HUES64 (cell line): ENCODE results near the gene HIF1AN.

Source experiments
- H3K27ac ChIP-seq: 2 replicates; pipeline ENCODE4 v1.7.0; 2013; ENCODE audit warnings: low read depth, low read length, inconsistent platforms
- H3K27me3 ChIP-seq: 2 replicates; pipeline ENCODE4 v1.6.1; 2013; ENCODE audit warnings: mild to moderate bottlenecking, low read length; ENCODE audit not compliant: insufficient read depth
- H3K36me3 ChIP-seq: 2 replicates; pipeline ENCODE4 v1.6.1; 2013; ENCODE audit warnings: mild to moderate bottlenecking, low read length; ENCODE audit not compliant: insufficient read depth
- H3K4me1 ChIP-seq: 2 replicates; pipeline ENCODE4 v1.6.1; 2013; ENCODE audit warnings: mild to moderate bottlenecking, low read length, moderate library complexity; ENCODE audit not compliant: insufficient read depth
- H3K4me3 ChIP-seq: 2 replicates; pipeline ENCODE4 v1.5.1; 2013; ENCODE audit warnings: mild to moderate bottlenecking, low read length, moderate library complexity
- H3K9ac ChIP-seq: 2 replicates; pipeline ENCODE4 v1.6.1; 2013; ENCODE audit warnings: mild to moderate bottlenecking, low read depth, low read length
- H3K9me3 ChIP-seq: 2 replicates; pipeline ENCODE4 v1.6.1; 2013; ENCODE audit warnings: low read depth, low read length; ENCODE audit not compliant: insufficient read depth
- WGBS: fragments of 150-250, 120-280 bp; methylation state at CpG from one replicate; pipeline ENCODE4 v1.1.7; 2013; ENCODE audit warnings: missing lambda C conversion rate; 5-methylcytosine and 5-hydroxymethylcytosine counted together

The HIF1AN gene

GRCh38 chr10:100522107-100522801, 13.5 kb upstream of the HIF1AN start:
- H3K4me1 ChIP-seq, result peaks cover 8% of the 10 kb centered on the region; the same call in 1 of the 2 replicates
- no peak overlapping the region for H3K9ac ChIP-seq
- 100% methylated on average over 3 of the region's 5 CpGs for WGBS
- H3K4me3 ChIP-seq, result no peak overlapping the region
- peaks cover 30% of the 10 kb centered on the region for H3K27me3 ChIP-seq
- H3K36me3 ChIP-seq, result peaks cover 42% of the 10 kb centered on the region
- H3K9me3 ChIP-seq, result no peaks in the 10 kb centered on the region
- H3K27ac ChIP-seq, result no peak overlapping the region

DNA sequence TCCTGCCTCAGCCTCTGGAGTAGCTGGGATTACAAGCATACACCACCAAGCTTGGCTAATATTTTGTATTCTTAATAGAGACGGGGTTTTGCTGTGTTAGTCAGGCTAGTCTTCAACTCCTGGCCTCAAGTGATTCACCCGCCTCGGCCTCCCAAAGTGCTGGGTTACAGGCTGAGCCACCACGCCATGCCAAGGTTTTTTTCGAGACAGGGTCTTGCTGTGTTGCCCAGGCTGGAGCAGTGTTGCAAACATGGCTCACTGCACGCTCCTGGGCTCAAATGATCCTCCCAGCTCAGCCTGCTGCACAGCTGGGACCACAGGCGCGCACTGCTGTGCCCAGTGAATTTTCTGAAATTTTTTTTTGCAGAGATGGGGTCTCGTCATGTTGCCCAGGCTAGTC, 12.8 kb upstream of the HIF1AN start:
- no peak overlapping the region for H3K27ac ChIP-seq
- no peaks in the 10 kb centered on the region for H3K9me3 ChIP-seq
- peaks cover 8% of the 10 kb centered on the region; the same call in 1 of the 2 replicates for H3K4me1 ChIP-seq
- H3K27me3 ChIP-seq, result peaks cover 30% of the 10 kb centered on the region
- H3K36me3 ChIP-seq, result peaks cover 42% of the 10 kb centered on the region
- 95% methylated on average over 9 of the region's 9 CpGs for WGBS
- H3K4me3 ChIP-seq, result no peak overlapping the region
- no peak overlapping the region for H3K9ac ChIP-seq

DNA sequence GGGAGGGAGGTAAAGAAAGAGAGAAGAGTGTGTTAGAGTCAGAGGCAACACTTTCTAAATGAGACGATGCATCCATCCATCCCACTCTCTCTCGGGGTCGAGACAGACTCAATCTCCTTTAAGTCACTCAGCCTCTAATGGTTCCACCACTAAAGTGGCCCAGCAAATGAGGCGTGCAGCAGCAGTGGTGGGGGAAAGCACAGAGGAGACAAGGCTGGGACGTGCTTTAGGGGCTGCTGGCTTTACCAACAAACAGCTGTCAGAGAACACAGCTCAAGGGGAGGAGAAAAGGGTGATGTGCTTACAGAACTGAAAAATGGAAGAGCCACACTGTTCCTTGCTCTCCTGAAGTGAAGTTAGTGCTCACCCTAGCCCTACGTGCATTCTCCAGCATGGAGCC, 11.5 kb upstream of the HIF1AN start:
- Histone ChIP-seq H3K9me3 (no peaks in the 10 kb centered on the region), H3K27ac (no peak overlapping the region), H3K27me3 (peaks cover 18% of the 10 kb centered on the region), H3K9ac (no peak overlapping the region), H3K4me1 (no peaks in the 10 kb centered on the region; the same call in 1 of the 2 replicates), H3K4me3 (no peak overlapping the region), H3K36me3 (peaks cover 48% of the 10 kb centered on the region)
- WGBS, result 93% methylated on average over 6 of the region's 6 CpGs

GRCh38 chr10:100524638-100525037, 11.1 kb upstream of the HIF1AN start:
- Histone ChIP-seq H3K27ac (no peak overlapping the region), H3K9me3 (no peaks in the 10 kb centered on the region), H3K27me3 (peaks cover 14% of the 10 kb centered on the region), H3K4me1 (no peaks in the 10 kb centered on the region; the same call in 1 of the 2 replicates), H3K4me3 (no peak overlapping the region), H3K9ac (no peak overlapping the region), H3K36me3 (peaks cover 48% of the 10 kb centered on the region)
- WGBS, result 95% methylated on average over 2 of the region's 2 CpGs

DNA sequence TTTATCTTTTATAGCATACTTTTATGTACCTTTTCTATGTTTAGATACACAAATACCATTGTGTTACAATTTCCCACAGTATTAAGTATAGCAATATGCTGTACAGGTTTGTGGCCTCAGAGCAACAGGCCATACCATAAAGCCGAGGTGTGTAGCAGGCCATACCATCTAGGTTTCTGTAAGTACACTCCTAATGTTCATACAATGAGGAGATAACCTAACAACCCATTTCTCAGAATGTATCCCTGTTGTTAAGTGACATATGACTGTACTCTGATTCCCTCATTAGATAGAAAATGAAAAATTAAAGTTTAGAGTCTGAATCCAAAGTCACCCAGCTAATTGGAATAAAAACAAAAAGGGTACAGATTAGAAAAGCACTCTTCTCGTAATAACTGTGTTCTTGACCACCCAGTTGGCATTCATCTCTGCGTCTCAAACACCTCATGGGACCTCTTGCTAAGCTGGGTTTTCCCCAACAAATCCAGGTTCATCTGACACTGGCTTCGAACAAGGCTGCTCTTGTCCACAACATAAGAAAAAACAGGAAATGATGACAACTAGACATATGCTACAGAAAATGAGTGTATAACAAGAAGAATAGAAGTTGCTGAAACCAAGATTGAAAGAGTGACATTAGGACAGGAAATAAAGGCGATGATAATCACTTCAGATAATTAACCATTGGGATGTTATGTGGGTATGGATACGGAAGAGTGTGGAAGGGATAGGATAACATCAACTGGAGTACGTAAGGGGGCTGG, 7.4 kb upstream of the HIF1AN start:
- H3K36me3 ChIP-seq, result peaks cover 45% of the 10 kb centered on the region
- H3K4me3 ChIP-seq, result peak overlapping the region; percentile 75
- no peaks in the 10 kb centered on the region for H3K27me3 ChIP-seq
- peak overlapping the region; percentile 73; the same call in 1 of the 2 replicates for H3K9ac ChIP-seq
- H3K9me3 ChIP-seq, result peaks cover 3% of the 10 kb centered on the region; the same call in 1 of the 2 replicates
- whole genome bisulfite sequencing, result 94% methylated on average over 7 of the region's 7 CpGs
- H3K27ac ChIP-seq, result no peak overlapping the region
- H3K4me1 ChIP-seq, result no peaks in the 10 kb centered on the region; the same call in 1 of the 2 replicates

DNA sequence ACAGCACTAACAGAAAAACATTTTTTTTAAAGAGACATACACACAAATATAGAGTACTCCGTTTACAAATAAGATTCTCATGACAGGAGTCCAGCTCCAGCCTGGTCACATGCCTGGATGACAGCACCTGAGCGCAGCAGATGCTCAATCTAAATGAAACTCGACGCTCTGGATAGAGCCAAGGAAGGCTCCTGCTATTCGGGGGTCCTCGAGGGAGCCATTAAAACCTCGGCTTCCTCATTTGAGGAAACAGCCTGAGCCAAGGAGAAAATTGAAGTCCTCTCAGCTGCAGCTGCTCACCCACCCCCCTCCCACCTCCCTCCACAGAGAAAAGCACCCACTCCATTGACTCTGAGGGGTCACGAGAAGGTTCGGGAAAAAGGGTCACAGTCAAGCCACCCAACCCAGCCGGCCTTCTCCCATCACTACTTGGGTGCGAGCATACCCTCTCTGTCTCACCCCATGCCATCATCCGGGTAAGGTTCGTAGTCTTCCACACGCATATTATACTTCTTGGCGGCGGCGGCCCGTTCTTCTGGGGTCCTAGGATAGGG, 6.7 kb upstream of the HIF1AN start:
- peak overlapping the region; percentile 75 for H3K4me3 ChIP-seq
- no peaks in the 10 kb centered on the region; the same call in 1 of the 2 replicates for H3K4me1 ChIP-seq
- peaks cover 38% of the 10 kb centered on the region for H3K36me3 ChIP-seq
- WGBS, result 9% methylated on average over 18 of the region's 18 CpGs
- peak overlapping the region; percentile 73 for H3K9ac ChIP-seq
- no peak overlapping the region for H3K27ac ChIP-seq
- no peaks in the 10 kb centered on the region for H3K27me3 ChIP-seq
- H3K9me3 ChIP-seq, result peaks cover 3% of the 10 kb centered on the region; the same call in 1 of the 2 replicates

DNA sequence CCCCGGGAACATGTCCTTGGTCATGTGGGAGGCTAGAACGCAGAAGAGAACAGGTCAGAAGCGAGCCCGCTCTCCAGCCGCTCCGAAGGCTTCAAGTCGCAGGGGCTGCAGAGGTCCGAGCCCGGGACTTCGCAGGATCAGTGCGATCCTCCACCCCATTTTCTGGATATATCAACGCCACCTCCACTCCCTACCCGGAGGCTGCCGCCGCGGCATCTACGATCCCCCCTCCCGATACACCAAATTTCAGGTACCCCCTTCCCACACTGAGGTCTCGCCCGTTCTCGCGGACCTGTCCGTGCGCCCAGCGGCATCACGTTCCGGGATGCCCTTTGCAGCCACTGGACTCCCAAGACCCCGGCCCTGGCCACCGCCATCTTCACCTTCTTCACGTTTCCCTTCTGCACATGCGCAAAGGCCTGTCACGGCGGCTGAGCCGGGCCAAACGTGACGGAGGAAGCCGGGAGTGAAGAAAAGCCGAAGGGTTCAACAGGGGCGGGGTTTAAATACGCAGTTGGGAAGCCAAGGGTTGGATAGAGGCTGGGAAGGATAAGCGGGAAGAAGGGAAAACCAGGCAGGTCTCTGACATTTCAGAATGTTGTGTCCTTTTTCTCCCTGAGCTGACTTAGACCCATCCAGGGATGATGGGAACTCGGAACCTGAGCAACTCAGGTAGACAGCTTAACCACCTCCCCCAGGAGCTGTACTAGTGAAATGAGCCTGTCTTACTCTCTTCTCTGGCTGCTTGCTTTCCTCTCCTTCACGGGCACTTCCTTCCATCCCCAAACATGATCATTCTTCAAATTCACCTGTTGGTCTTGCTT, 6.1 kb upstream of the HIF1AN start, which contains the start of gene NDUFB8:
TSS of gene NDUFB8 (minus strand) at position 397 of the 824 bp plus-strand sequence. CDS start at position 377, 20 bp downstream.
- Histone ChIP-seq H3K4me1 (no peaks in the 10 kb centered on the region; the same call in 1 of the 2 replicates), H3K9me3 (peaks cover 3% of the 10 kb centered on the region; the same call in 1 of the 2 replicates), H3K4me3 (peak within 1 kb of the TSS; percentile 75), H3K27me3 (no peaks in the 10 kb centered on the region), H3K27ac (no peak within 1 kb of the TSS), H3K9ac (peak within 1 kb of the TSS; percentile 73), H3K36me3 (peaks cover 31% of the 10 kb centered on the region)
- 1% methylated on average over 43 of the region's 43 CpGs for WGBS

DNA sequence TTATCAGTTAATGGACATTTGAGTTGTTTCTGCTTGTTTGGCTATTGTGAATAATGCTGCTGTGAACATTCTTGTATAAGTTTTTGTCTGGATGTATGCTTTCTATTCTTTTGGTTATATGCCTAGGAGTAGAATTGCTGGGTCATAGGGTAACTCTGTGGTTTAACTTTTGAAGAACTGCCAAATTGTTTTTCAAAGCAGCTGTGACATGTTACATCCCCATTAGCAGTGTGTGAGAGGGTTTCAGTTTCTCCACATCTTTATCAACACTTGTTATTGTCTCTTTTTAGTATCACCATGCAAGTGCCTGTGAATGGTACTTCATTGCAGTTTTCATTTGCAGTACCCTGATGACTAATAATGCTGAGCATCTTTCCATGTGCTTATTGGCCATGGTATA, 4.0 kb upstream of the HIF1AN start:
- Histone ChIP-seq H3K4me3 (no peak overlapping the region), H3K27ac (no peak overlapping the region), H3K9me3 (peaks cover 3% of the 10 kb centered on the region; the same call in 1 of the 2 replicates), H3K4me1 (no peaks in the 10 kb centered on the region; the same call in 1 of the 2 replicates), H3K36me3 (peaks cover 11% of the 10 kb centered on the region), H3K27me3 (no peaks in the 10 kb centered on the region), H3K9ac (no peak overlapping the region)

- no peak overlapping the region for H3K9ac ChIP-seq
- peaks cover 26% of the 10 kb centered on the region for H3K36me3 ChIP-seq
- H3K27me3 ChIP-seq, result no peaks in the 10 kb centered on the region
- peaks cover 3% of the 10 kb centered on the region; the same call in 1 of the 2 replicates for H3K9me3 ChIP-seq
- H3K4me1 ChIP-seq, result no peaks in the 10 kb centered on the region
- H3K4me3 ChIP-seq, result no peak overlapping the region
- H3K27ac ChIP-seq, result no peak overlapping the region
- WGBS, result 45% methylated on average over 2 of the region's 2 CpGs
These were observed 1.0 kb upstream of the HIF1AN start for GRCh38 chr10:100534726-100535125.

DNA sequence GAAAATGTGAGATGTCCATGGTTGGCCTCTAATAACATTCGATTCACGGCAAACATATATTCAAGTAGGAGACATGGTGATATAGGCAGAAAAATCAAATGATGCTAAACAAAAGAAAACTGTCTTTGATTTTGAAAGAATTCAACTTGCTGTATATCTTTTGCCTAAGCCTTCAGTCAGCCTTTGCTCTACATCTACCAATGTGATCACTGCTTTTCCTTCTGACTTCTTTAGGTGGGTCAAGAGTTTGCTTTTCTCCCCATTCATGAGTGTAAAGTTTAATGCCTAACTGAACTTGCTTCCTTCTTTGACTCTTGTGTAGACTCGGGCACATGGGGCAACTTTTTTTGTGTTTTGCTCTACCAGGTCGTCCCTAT, 417 bp upstream of the HIF1AN start:
- Histone ChIP-seq H3K9ac (peak overlapping the region; percentile 34; the same call in 1 of the 2 replicates), H3K27ac (no peak overlapping the region), H3K4me3 (peak overlapping the region; percentile 88), H3K4me1 (no peaks in the 10 kb centered on the region), H3K9me3 (peaks cover 3% of the 10 kb centered on the region; the same call in 1 of the 2 replicates), H3K36me3 (peaks cover 32% of the 10 kb centered on the region), H3K27me3 (no peaks in the 10 kb centered on the region)
- 51% methylated on average over 4 of the region's 4 CpGs for WGBS
